ENCODE measurements around the gene MBNL2. TPM values are rescaled to one million over a fixed set of nuclear protein-coding genes. Genes with fewer than 3 reads are reported as not detected.
"Not testable (repeated sequence)": the region's sequence is repeated elsewhere in the genome, so short reads cannot be mapped to it uniquely, and the experiment has no call there.

Gene MBNL2
- 41.0 and 49.2 TPM in 2 replicates for total RNA-seq

- peak; percentile 90 to 98 for DNase-seq (ENCODE audit: low read depth in 2 of 2)
Measured at GRCh38 chr13:97221989-97222700, at the start of gene MBNL2. Gene MBNL2 (plus strand): TSS chr13:97222333. CDS start chr13:97276236, 53,903 bp downstream.

- no peak for DNase-seq (ENCODE audit: low read depth in 2 of 2)
Measured at GRCh38 chr13:97174638-97175037, 47.5 kb upstream of the MBNL2 start.

- no peak for DNase-seq (ENCODE audit: low read depth in 2 of 2)
Measured at GRCh38 chr13:97175041-97175440, 47.1 kb upstream of the MBNL2 start.

GRCh38 chr13:97179501-97179900, 42.6 kb upstream of the MBNL2 start:
- no peak for DNase-seq (ENCODE audit: low read depth in 2 of 2)

GRCh38 chr13:97182111-97182890, 39.8 kb upstream of the MBNL2 start:
- DNase-seq (ENCODE audit: low read depth in 2 of 2), result no peak

GRCh38 chr13:97185291-97185690, 36.8 kb upstream of the MBNL2 start:
- no peak for DNase-seq (ENCODE audit: low read depth in 2 of 2)

GRCh38 chr13:97185751-97186150, 36.4 kb upstream of the MBNL2 start:
- DNase-seq (ENCODE audit: low read depth in 2 of 2), result no peak

GRCh38 chr13:97188207-97188606, 33.9 kb upstream of the MBNL2 start:
- no peak for DNase-seq (ENCODE audit: low read depth in 2 of 2)

GRCh38 chr13:97189928-97190327, 32.2 kb upstream of the MBNL2 start:
- DNase-seq (ENCODE audit: low read depth in 2 of 2), result no peak

- DNase-seq (ENCODE audit: low read depth in 2 of 2), result no peak
Measured at GRCh38 chr13:97191142-97191541, 31.0 kb upstream of the MBNL2 start.

GRCh38 chr13:97191615-97192014, 30.5 kb upstream of the MBNL2 start:
- no peak for DNase-seq (ENCODE audit: low read depth in 2 of 2)

GRCh38 chr13:97192166-97192565, 30.0 kb upstream of the MBNL2 start:
- no peak for DNase-seq (ENCODE audit: low read depth in 2 of 2)

- no peak for DNase-seq (ENCODE audit: low read depth in 2 of 2)
Measured at GRCh38 chr13:97193577-97193976, 28.6 kb upstream of the MBNL2 start.

GRCh38 chr13:97194479-97194878, 27.7 kb upstream of the MBNL2 start:
- peak in 1 of 2 donors; percentile 86 for DNase-seq (ENCODE audit: low read depth in 2 of 2)

- no peak for DNase-seq (ENCODE audit: low read depth in 2 of 2)
Measured at GRCh38 chr13:97196340-97196739, 25.8 kb upstream of the MBNL2 start.

GRCh38 chr13:97198753-97199152, 23.4 kb upstream of the MBNL2 start:
- no peak for DNase-seq (ENCODE audit: low read depth in 2 of 2)

GRCh38 chr13:97199451-97199850, 22.7 kb upstream of the MBNL2 start:
- no peak for DNase-seq (ENCODE audit: low read depth in 2 of 2)

GRCh38 chr13:97200081-97200942, 21.8 kb upstream of the MBNL2 start:
- DNase-seq (ENCODE audit: low read depth in 2 of 2), result no peak

- DNase-seq (ENCODE audit: low read depth in 2 of 2), result no peak
Measured at GRCh38 chr13:97202761-97203160, 19.4 kb upstream of the MBNL2 start.

GRCh38 chr13:97205465-97205864, 16.7 kb upstream of the MBNL2 start:
- DNase-seq (ENCODE audit: low read depth in 2 of 2), result no peak

GRCh38 chr13:97205982-97206381, 16.2 kb upstream of the MBNL2 start:
- peak in 1 of 2 donors; percentile 10 for DNase-seq (ENCODE audit: low read depth in 2 of 2)

- not testable (repeated sequence) for DNase-seq (ENCODE audit: low read depth in 2 of 2)
Measured at GRCh38 chr13:97207252-97207651, 14.9 kb upstream of the MBNL2 start.

All from dermis microvascular lymphatic vessel endothelial cell (primary cell).